Measurements from ENCODE around the gene ATP2C2. TPM values are rescaled to one million over a fixed set of nuclear protein-coding genes. Genes with fewer than 3 reads are reported as not detected.

Gene ATP2C2
- total RNA-seq, 1 donor from 2014 or later: not detected

DNA sequence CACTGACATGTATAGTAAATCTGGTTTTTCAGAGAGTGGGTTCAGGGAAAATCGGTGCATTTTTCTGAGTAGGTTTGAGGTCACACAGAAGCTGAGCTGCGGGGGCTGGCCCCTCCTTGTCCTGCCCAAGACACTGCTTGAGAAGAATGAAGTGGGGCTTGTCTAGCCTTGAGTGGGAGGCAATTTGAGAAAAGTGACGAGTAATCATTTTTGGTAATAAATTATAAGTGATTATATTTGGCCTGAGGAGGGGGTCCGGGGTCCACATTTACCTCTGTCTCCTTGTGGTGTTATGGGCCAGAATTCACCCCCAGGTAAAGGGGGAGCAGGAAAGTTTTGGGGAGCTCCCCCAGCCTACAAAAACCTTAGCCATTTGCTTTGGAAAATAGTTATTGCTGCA is 45.6 kb upstream of the ATP2C2 start:
- no peak overlapping the region for H3K27ac Mint-ChIP-seq
- no peaks in the 10 kb centered on the region for H3K4me1 Mint-ChIP-seq
- DNase-seq (no peak), ATAC-seq (ENCODE audit: low read depth) (no peak)
- intact Hi-C loops (cut with micrococcal nuclease): no loop called here
- ChIA-PET CTCF (no interaction called here), POLR2A (no interaction called here)
- peaks cover 2% of the 10 kb centered on the region for H3K9me3 Mint-ChIP-seq
- TF ChIP-seq, protein P1, sequence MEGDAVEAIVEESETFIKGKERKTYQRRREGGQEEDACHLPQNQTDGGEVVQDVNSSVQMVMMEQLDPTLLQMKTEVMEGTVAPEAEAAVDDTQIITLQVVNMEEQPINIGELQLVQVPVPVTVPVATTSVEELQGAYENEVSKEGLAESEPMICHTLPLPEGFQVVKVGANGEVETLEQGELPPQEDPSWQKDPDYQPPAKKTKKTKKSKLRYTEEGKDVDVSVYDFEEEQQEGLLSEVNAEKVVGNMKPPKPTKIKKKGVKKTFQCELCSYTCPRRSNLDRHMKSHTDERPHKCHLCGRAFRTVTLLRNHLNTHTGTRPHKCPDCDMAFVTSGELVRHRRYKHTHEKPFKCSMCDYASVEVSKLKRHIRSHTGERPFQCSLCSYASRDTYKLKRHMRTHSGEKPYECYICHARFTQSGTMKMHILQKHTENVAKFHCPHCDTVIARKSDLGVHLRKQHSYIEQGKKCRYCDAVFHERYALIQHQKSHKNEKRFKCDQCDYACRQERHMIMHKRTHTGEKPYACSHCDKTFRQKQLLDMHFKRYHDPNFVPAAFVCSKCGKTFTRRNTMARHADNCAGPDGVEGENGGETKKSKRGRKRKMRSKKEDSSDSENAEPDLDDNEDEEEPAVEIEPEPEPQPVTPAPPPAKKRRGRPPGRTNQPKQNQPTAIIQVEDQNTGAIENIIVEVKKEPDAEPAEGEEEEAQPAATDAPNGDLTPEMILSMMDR (IDR thresholded peaks at IDR 0.05): no peak
- H3K27me3 Mint-ChIP-seq: peaks cover 5% of the 10 kb centered on the region
- H3K4me3 Mint-ChIP-seq: no peak overlapping the region
- no peaks in the 10 kb centered on the region for H3K36me3 Mint-ChIP-seq (ENCODE audit: low read depth)

DNA sequence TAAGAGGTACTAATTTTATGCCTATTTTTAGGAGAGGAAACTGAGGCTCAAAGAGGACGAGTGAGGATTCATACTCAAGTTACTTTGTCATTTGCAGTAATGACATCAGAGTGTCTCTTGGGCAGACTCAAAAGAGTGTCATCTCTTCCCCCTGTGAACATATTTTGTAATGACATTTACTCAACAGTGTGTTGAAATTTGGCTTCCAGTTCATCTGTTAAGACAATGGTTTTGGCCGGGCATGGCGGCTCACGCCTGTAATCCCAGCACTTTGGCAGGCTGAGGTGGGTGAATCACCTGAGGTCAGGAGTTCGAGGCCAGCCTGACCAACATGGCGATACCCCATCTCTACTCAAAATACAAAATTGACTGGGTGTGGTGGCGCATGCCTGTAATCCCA is 44.7 kb upstream of the ATP2C2 start:
- TF ChIP-seq, protein P1 (IDR thresholded peaks at IDR 0.05): no peak
- Mint-ChIP-seq H3K36me3 (ENCODE audit: low read depth) (no peaks in the 10 kb centered on the region), H3K27ac (no peak overlapping the region), H3K4me3 (no peak overlapping the region), H3K4me1 (no peaks in the 10 kb centered on the region), H3K9me3 (no peaks in the 10 kb centered on the region), H3K27me3 (peaks cover 6% of the 10 kb centered on the region)
- POLR2A ChIA-PET: no interaction called here
- intact Hi-C loops (cut with micrococcal nuclease): no loop called here
- ATAC-seq (ENCODE audit: low read depth): no peak
- DNase-seq: no peak
- CTCF ChIA-PET: no interaction called here

DNA sequence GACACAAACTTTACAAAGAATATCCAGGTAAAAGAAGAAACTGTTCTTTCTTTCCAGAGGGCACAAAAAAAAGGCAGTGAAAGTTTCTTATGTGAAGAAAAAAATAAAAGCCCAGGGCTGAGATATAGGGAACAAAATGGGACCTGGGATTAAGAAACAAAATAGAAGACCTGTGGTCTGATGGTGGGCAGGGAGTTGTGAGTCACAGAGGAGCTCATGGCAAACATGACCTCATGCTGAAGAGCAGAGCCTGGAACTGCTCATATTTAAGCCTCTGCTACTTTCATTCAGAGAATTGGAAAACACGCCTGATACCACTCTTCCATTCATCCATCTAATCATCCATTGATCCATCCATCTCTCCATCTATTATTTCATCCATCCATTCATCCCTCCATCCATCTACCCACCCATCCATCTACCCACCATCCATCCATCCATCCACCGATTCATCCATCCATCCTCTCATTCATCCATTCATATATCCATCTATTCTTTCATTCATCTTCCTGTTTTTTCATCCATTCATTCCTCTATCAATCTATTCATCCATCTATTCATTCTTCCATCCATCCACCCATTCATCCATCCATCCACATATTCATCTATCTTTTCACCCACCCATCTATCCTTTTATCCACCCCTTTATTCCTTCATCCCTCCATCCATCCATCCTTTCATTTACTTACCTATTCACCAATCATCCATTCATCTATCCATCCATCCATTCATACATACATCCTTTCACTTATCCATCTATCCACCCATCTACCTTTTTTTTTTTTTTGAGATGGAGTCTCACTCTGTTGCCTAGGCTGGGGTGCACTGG is 43.7 kb upstream of the ATP2C2 start:
- POLR2A ChIA-PET: no interaction called here
- ATAC-seq (ENCODE audit: low read depth): no peak
- H3K4me3 Mint-ChIP-seq: no peak overlapping the region
- CTCF ChIA-PET: no interaction called here
- intact Hi-C loops (cut with micrococcal nuclease): no loop called here
- no peaks in the 10 kb centered on the region for H3K9me3 Mint-ChIP-seq
- H3K27ac Mint-ChIP-seq: no peak overlapping the region
- TF ChIP-seq, protein P1 (IDR thresholded peaks at IDR 0.05): no peak
- peaks cover 5% of the 10 kb centered on the region for H3K27me3 Mint-ChIP-seq
- no peak for DNase-seq
- H3K36me3 Mint-ChIP-seq (ENCODE audit: low read depth): no peaks in the 10 kb centered on the region
- no peaks in the 10 kb centered on the region for H3K4me1 Mint-ChIP-seq

DNA sequence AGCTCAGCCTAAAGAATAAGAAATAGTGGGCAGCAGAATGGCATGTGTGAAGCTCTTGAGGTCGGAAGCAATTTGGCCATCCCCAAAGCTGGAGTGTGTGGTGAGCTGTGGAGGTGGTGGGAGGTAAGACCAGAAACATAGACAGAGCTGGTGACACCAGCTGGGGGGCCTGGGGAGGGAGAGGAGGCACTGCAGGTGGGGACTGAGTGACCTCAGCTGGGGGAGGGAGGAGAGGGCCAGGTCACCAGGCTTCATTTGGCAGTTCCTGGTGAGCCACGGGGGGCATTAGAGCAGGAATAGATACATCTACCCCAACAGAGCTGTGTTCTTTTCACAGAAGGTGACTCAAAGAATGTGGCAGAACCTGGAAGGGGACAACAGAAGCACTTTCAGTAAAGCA is 41.8 kb upstream of the ATP2C2 start:
- DNase-seq (no peak), ATAC-seq (ENCODE audit: low read depth) (no peak)
- ChIA-PET CTCF (no interaction called here), POLR2A (no interaction called here)
- TF ChIP-seq, protein P1 (IDR thresholded peaks at IDR 0.05): no peak
- Mint-ChIP-seq H3K36me3 (ENCODE audit: low read depth) (no peaks in the 10 kb centered on the region), H3K9me3 (no peaks in the 10 kb centered on the region), H3K27ac (no peak overlapping the region), H3K27me3 (peaks cover 6% of the 10 kb centered on the region), H3K4me1 (no peaks in the 10 kb centered on the region), H3K4me3 (no peak overlapping the region)
- intact Hi-C loops (cut with micrococcal nuclease): no loop called here

DNA sequence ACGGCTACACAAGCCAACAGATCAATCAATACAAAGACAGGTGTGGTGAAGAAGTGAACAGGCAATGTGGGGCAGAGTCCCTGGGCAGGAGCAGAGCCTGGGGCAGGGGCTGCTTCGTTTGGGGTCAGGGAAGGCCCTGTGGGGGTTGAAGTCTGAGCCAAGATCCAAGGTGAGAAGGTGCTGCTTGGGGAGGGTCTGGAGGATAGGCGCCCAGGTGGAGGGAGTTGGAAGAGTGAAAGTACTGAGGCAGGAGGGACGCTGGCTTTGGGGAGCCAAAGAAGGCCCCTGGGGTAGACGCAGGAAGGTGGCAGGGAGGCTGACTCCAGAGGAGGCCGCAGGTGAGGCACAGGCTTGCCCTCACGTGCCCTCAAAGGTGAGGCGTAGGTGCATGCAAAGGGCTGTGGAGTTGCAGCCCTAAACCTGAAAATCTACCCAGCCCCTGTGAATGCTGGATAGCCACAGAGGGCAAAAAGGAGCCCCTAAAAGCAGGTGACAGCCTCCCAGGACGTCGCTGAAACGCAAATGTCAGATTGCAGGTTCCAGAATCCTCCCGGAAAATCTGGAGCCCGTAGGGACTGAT is 40.3 kb upstream of the ATP2C2 start:
- TF ChIP-seq, protein P1 (IDR thresholded peaks at IDR 0.05): no peak

More for the DNA sequence above, 40.3 kb upstream of the ATP2C2 start:
- intact Hi-C loops (cut with micrococcal nuclease): no loop called here
- no peaks in the 10 kb centered on the region for H3K4me1 Mint-ChIP-seq
- no peaks in the 10 kb centered on the region for H3K9me3 Mint-ChIP-seq
- peaks cover 10% of the 10 kb centered on the region for H3K27me3 Mint-ChIP-seq
- H3K27ac Mint-ChIP-seq: no peak overlapping the region
- DNase-seq (no peak), ATAC-seq (ENCODE audit: low read depth) (no peak)
- ChIA-PET POLR2A (no interaction called here), CTCF (no interaction called here)
- no peak overlapping the region for H3K4me3 Mint-ChIP-seq
- no peaks in the 10 kb centered on the region for H3K36me3 Mint-ChIP-seq (ENCODE audit: low read depth)

Data from activated B cell treated with CpG ODN at 0.5 μM for 24 hours (primary cell).